Activated CD8-positive, alpha-beta memory T cell treated with anti-CD3 and anti-CD28 coated beads, Interleukin-2, amount 50 U/mL, for 1 hour (primary cell): ENCODE measurements around the gene RAD51AP2.
"Not testable (repeated sequence)": the region's sequence is repeated elsewhere in the genome, so short reads cannot be mapped to it uniquely, and the experiment has no call there.

ENCODE experiments used
- DNase-seq: peaks from one replicate; pipeline ENCODE4 v3.0.0-alpha.2; 2020; ENCODE audit errors: extremely low read depth

Gene RAD51AP2

DNA sequence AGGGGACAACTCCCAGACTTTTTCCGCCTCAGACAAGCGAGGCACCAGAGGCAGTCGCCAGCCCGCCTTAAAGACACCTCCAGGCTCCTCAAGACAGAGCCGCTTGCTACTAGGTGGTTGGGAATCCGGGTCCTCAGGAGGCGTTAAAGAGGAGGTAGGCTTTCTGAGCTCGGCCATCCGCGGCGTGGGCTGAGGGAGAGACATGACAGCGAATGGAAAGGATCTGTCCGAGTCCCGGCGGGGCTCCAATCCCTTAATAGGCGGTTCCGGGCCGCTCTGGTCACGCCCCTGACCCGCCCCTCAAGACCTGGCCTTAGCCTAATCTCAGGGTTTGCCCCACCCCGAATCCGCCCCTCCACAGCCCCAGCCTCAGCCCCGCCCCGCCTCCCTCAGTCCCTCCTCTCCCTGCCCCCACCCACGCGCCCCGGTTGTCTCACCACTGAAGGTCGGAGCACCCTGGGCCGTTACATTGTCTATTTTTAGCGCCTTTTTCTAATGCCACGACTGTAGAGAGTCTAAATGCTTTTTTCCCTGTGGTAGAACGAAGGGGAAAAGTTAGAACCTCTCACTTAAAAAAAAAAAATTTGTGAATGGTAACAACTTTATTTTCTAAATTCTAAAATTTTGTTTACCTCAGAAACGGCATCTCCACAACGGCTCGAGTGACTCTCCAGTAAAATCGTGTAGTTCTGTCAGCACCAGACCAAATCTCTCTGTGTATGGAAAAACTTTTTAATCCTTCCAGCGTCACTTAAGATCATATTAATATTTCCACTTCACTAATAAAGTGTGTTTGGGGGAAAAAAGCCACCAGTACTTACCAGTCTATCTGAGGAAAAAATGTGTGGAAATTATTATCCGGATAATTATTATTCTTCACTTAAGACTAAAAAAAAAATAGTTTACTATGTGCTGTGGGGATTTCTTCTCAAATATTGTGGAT lies at the start of gene RAD51AP2:
Gene RAD51AP2 (minus strand): TSS at position 229 of the 943 bp plus-strand sequence. CDS start 25 bp downstream, at position 204.
- no peak for DNase-seq

DNA sequence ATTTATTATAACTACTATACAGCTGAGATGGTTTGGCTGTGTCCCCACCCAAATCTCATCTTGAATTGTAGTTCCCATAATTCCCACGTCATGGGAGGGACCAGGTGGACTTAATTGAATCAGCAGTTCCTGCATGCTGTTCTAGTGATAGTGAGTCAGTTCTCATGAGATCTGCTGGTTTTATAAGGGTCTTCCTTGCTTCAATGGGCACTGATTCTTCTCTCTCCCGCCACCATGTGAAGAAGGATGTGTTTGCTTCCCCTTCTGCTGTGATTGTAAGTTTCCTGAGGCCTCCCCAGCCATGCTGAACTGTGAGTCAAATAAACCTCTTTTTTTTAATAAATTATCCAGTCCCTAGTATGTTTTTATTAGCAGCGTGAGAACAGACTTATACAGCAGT lies 47.5 kb upstream of the RAD51AP2 start:
- DNase-seq = not testable (repeated sequence)

DNA sequence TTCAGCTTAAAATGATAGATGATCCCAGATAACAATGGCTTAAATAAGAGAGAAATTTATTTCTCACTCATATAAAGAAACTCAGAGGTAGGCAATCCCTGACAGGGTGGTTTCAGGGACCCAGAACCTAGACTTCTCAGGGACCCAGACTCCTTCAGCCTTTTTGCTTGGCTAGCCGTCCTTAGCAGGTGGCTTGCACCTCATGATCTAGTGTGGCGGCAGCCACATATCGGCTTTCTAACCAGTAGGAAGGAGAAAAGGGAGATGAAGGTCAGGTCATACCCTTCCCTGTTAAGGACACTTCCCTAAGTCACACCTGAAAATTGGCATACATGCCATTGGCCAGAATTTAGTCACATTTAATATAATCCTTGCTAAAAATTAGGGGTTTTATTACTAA lies 40.6 kb upstream of the RAD51AP2 start:
- no peak for DNase-seq

DNA sequence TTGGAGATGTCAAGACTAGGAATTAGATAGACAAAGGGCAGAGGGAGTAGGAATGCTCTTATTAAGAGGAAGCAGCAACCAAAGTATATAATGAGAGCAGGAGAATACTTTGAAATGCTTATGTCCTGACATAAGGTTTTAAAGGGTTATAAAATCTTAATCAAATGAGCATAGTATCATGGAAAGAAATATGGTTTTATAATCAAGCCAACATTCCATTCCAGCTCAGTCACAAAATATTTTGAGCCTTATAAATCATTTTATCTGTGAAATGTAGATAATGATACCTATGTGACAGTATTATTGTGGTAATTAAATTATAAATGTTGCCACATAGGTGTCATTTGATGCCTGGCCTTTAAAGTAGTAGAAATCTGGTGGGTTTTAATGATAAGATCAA lies 39.8 kb upstream of the RAD51AP2 start:
- no peak for DNase-seq

DNA sequence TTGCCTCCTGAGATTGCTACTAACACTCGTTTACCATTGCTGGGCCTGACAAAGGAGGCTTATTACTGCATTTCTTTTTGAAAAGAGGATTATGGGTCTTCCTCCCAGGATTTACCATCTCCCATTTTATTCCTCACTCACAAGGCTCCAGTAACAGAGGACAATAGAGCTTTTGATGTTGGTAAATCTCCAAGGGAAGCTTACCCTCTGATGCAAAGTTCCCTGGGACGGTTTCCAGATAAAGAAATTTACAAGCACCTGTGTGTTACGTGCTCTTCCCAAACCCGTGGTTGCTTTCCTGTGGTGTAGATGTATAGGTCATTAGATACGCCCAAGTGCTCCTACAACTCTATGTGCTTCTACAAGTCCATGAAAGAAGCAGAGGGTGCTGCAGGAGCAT lies 39.4 kb upstream of the RAD51AP2 start:
- no peak for DNase-seq

DNA sequence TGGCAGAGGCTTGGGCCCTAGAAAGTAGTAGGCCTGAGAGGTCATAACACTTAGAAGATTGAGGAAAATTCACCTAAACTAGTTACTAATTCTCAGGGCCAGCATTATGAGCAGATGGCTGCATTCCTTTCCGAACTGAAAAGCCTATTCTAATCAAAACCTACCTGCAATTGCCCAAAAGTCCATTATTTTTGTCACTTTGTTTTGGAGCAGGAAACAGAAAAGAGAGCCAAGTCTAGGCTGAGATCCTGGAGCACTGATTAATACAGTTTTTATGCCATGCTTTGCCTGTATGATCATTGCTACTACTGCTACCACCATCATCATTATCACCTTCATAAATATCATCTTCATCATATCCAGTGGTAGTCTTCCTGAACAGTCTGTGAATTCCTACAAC lies 36.9 kb upstream of the RAD51AP2 start:
- DNase-seq = no peak

DNA sequence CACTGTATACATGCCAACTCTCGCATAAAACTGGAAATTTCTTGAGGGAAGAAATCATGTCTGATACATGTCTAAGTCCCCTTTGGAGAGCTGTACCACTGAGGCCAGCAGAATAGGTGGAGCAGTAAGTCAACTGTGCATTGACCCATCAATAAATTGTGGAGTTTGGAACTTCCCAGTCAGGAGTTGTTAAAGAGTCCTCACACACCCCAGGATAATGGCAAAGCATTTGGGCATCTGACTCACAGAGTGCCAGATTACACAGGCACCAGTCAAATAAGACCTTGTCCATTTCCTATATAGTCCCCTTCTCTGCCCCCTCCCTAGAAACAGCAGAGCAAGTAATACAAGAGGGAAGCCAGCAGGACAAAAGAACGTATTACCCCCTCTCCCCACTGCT lies 32.7 kb upstream of the RAD51AP2 start:
- no peak for DNase-seq

DNA sequence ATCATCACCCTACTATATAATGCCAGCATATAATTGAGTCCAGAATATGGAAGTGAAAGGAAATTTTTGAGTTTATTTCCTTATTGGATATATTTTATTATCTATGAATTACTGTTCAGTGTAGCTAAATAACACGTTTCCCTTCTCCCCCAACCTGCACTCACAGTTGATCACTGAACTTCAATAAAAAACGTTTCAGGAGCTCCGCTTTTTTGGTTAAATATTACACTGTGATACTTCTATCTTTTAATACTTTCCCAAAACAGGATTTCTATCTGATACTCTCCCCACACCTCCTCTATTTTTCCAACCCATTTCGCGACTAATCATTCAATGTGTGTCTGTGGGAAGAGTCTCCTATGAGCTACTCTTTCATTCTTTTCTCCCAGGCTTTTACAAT lies 29.5 kb upstream of the RAD51AP2 start:
- DNase-seq = no peak

DNA sequence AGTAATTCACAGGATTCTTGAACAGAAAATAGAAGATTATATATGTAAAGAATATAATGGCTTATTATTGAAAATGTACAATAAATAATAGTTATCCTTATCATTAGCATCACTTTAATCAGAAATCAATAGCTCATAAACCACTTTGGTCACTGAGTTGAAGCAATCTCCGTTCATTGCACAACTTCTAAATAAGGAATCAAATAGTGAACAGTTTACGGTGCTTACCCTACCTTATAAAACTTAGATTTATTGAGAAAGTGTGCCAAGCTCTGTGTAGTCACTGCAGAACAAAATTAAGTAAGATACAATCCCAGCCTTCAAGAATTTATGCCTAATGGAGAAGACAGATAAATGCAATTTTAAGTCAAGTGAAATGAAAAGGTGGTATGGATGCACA lies 29.0 kb upstream of the RAD51AP2 start:
- DNase-seq = no peak

GRCh38 chr2:17545680-17546613 lies 27.7 kb upstream of the RAD51AP2 start:
- no peak for DNase-seq

DNA sequence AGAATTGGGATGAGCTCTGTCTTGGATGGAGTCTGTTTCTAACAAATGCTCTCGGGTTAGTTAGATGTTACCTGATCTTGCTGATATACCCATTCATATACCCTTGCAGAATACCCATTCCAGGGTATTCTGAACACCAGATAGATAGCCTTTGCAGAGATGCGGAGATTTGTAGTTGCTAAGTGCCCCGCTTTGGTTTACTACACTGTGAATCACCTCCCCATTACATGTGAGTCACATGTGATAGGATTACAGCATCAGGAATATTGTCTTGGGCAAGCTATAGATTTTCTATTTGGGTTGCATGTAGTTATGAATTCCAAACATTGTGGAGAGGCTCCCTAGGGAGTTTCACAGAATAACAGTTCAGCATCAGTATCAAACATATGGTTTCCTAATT lies 26.0 kb upstream of the RAD51AP2 start:
- DNase-seq = no peak

GRCh38 chr2:17543848-17544247 lies 25.6 kb upstream of the RAD51AP2 start:
- DNase-seq = no peak

GRCh38 chr2:17543131-17543660 lies 25.0 kb upstream of the RAD51AP2 start:
- no peak for DNase-seq

DNA sequence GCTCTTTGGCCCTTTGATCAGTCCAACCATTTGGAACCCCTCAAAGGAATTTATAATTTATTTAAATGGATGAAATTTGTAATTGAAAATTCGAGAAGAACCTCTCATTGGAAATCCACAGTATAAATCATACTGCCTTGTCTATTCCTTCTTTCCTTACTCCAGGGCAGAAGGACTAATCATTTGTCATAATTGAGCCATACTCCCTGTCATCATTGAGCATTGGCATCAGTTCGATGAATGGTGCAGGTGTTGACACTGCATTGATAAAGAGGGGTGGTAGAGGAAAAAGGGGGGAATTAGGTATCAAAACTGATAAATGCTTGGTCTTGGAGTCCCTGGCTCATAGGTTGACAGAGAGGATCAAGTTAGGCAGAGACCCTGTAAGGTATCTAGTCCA lies 24.2 kb upstream of the RAD51AP2 start:
- DNase-seq = no peak

DNA sequence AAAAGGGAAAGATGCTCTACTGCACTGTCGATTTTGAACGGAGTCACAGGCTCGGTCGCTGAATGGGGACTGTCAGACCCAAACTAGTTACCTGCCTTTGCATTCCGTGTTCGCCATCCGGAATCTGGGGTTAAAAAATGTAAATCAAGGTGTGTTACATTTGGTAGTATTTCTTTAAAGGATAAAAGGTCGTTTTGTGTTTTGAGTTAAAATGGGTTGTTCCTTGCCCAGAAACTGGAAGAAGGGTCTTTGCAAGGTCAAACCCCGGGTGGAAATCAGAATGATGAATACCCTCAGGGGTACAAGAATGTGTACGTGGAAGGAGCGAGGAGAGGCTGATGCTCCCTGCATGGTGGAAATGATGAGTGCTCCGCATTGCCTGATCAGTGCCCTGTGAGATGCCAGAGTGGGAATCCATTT lies 23.3 kb upstream of the RAD51AP2 start:
- DNase-seq = no peak

- DNase-seq = no peak
These were observed 22.7 kb upstream of the RAD51AP2 start for GRCh38 chr2:17540813-17541530.

DNA sequence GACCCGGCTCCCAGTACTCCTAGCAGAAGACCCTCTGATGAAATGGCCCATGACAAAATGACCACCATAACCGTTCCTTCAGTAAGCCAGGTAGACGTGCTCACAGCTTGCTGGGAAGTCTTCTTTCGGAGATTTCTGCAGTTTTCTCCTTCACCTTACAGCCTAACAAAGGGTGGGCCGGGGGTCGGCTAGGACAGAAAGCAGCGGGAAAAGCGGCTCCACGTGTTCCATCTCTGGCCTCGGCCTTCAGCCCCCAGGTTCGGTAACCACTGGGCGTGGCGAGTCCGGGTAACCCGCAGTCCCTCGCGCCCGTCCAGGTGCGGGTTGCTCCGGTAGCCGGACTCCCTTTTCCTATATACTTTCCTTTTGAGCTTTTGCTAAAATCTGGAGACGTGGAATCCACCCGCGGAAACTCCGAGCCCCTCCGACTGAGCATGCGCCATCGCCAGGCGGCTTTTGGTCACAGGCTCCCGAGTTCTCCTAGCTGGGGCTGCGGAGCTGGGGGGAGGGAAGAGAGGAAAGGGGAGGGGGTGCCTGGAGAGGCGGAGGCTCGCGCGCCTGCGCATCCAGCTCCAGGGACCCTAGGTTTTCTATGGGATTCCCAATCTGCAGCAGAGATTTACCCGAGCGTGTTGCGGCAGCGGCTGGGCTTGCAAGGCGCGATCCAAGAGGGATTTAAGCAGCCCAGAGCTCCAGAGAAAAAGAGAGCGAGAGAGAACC lies 22.0 kb upstream of the RAD51AP2 start, which contains the start of gene VSNL1:
Gene VSNL1 (plus strand): TSS at position 604 of the 720 bp plus-strand sequence. CDS start 51,379 bp downstream, outside the sequence.
- DNase-seq = no peak

DNA sequence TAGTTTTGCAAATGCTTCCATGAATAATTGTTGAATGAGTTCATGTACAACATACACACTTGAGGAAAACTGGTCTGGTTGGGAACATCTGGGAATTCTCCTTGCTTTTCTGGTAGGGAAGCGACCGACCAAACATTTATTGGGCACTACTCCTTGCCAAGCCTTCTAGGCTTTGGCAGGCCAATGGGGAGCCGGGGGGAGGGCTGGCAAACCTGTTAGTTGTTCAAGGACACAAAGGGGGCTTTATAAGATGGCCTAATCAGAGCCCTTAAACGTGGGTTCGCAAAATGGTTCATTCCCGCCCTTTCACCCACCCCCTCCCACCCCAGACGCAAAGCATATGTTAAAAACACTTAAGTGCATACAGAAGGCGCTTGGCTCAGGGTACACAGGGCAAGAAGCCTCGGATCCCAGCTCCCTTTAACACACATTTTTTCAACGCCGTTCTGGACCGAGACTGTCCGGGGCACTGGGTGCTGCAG lies 21.4 kb upstream of the RAD51AP2 start:
- DNase-seq = no peak

- DNase-seq = no peak
These were observed 20.8 kb upstream of the RAD51AP2 start for GRCh38 chr2:17538844-17539554.
